Measurements from ENCODE around the gene ENTR1.

Gene ENTR1

DNA sequence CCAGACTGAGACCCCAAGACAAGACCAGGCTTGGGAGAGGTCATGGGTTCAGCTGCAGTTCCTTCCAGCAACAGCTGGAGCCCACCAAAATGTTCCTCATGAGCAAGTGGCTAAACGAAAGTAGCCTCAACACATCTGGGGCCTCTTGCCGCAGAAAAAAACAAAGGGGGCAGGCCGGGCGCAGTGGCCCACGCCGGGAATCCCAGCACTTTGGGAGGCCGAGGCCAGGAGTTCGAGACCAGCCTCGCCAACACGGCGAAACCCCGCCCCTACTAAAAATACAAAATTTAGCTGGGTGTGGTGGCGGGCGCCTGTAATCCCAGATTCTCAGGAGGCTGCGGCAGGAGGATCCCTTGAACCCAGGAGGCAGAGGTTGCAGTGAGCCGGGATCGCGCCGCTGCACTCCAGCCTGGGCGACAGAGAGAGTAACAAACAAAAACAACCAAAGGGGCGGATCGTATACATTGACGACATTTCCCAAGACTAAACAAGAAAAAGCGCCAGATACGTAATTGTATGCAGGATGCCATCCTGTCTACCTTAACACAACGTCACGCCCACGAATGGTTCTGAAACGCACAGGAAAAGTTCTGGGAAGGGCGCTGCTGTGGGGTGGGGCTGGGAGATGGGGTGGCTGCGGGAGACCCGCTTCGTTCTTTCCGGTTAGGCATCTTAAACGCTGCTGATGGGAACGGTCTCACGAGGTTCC, 27.6 kb upstream of the ENTR1 start:
- DNase-seq (ENCODE audit: insufficient read length) (no peak), FAIRE-seq (peak; percentile 17)
- TF ChIP-seq TAF1 (IDR thresholded peaks at IDR 0.05; ENCODE audit: borderline replicate concordance, low read depth, low read length) (no peak), POLR2A (IDR thresholded peaks at IDR 0.05; ENCODE audit: low read depth, low read length) (no peak), POLR2AphosphoS5 (IDR thresholded peaks at IDR 0.05; ENCODE audit: low read depth, low read length) (no peak)

DNA sequence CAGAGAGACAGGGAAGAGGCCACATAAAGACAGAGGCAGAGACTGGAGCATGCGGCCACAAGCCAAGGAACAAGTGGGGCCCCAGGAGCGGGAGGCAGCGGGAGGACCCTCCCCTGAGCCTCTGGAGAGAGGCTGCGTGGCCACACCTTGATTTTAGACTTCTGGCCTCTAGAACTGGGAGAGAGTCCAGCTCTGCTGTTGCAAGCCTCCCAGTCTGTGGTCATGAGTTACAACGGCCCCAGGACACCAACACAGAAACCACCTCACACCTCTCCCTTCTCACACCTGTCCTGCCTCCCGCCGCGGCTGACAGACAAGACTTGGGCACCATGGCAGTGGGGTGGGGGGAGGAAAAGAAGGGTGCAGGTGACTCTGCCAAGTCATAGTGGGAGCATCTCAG, 27.0 kb upstream of the ENTR1 start:
- TF ChIP-seq POLR2A (IDR thresholded peaks at IDR 0.05; ENCODE audit: low read depth, low read length) (no peak), POLR2AphosphoS5 (IDR thresholded peaks at IDR 0.05; ENCODE audit: low read depth, low read length) (no peak), TAF1 (IDR thresholded peaks at IDR 0.05; ENCODE audit: borderline replicate concordance, low read depth, low read length) (no peak)
- no peak for FAIRE-seq
- no peak for DNase-seq (ENCODE audit: insufficient read length)

DNA sequence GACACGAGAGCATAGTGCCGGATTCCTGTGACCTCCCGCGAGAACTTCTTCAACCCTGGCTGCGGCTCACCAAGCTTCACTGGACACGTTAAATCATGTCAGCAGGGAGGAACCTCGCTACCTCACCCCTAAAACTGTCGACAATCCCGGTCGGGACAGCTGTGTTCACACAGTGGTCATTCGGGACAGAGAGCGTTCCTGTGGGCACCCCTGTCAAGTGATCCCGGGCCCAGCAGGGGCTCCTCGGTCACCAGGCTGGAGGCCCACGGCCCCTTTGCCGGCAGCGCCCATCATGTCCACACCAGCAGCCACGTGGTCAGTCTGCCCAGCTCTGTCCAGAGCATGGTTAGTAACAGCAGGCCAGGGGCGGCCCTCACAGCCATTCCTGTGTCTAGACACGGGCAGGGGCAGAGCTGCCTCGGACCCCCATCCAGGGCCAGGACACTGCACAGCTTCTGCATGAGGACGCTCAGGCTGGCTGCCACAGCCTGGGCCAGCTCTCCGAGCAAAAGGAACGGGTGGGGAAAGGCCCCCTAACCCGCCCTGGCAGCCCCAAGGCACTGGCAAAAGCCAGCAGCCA, 25.7 kb upstream of the ENTR1 start:
- DNase-seq (ENCODE audit: insufficient read length) (no peak), FAIRE-seq (no peak)
- TF ChIP-seq POLR2AphosphoS5 (IDR thresholded peaks at IDR 0.05; ENCODE audit: low read depth, low read length) (no peak), POLR2A (IDR thresholded peaks at IDR 0.05; ENCODE audit: low read depth, low read length) (no peak), TAF1 (IDR thresholded peaks at IDR 0.05; ENCODE audit: borderline replicate concordance, low read depth, low read length) (no peak)

DNA sequence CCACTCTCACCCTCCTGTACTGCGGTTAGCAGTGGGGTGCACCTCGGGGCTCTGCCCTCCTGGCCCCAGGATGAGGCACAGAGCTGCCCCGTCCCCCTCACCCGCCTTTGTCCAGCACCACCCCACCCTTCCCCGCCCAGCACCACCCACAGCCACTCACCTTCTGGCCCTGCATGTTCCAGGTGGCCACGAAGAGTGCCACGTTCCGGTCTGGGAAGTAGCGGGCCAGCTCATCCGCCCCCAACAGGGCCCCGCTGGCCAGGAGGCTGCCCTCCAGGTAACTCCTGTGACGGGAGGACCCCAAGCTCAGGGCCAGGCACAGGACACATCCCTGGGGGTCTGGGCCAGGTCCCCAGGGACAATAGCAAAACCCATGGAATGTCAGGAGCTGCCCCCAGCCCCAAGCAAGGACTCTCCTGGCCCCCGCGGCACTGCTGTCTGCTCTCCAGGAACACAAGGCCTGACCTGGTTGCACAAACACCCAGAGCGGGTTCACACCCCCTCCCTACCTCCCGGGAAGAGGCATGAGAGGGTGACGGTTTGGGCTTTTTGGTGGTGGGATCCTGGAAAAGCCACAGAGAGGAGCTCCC, 24.3 kb upstream of the ENTR1 start:
- FAIRE-seq (no peak), DNase-seq (ENCODE audit: insufficient read length) (no peak)
- no peak for TF ChIP-seq TAF1 (IDR thresholded peaks at IDR 0.05; ENCODE audit: borderline replicate concordance, low read depth, low read length)
- no peak for TF ChIP-seq POLR2AphosphoS5 (IDR thresholded peaks at IDR 0.05; ENCODE audit: low read depth, low read length)
- no peak for TF ChIP-seq POLR2A (IDR thresholded peaks at IDR 0.05; ENCODE audit: low read depth, low read length)

DNA sequence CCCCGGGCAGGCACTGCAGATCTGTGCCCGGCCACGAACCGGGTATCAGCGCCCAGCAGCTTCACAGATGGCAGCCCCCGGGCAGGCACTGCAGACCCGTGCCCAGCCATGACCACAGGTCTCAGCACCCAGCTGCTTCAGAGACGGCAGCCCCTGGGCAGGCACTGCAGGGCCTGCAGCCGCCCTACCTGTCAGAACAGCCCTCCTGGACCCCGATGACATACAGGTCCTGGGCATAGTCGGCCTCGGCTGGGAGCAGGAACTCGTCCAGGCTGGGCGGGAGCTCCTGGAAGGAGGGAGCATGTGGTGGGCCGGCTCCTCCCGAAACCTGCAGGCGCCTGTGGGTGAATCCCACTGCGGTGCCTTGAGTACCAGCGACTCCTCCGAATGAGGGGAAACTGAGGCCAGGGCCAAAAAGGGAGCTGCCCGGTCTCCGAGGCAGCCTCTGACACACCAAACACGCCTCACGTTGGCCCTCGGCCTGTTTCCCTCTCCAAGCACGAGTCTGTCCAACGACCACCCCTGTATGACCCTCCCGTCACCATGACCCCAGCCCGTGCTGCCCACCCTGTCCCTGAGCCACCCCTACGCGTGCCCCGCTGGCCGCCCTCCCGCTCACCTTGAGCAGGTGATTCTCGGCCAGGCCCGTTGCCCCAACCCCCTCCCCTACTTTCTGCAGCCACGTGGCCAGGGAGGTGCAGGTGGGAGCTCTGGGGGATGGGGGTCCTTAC, 23.6 kb upstream of the ENTR1 start:
- DNase-seq (ENCODE audit: insufficient read length): no peak
- no peak for FAIRE-seq
- TF ChIP-seq POLR2AphosphoS5 (IDR thresholded peaks at IDR 0.05; ENCODE audit: low read depth, low read length) (no peak), TAF1 (IDR thresholded peaks at IDR 0.05; ENCODE audit: borderline replicate concordance, low read depth, low read length) (no peak), POLR2A (IDR thresholded peaks at IDR 0.05; ENCODE audit: low read depth, low read length) (no peak)

DNA sequence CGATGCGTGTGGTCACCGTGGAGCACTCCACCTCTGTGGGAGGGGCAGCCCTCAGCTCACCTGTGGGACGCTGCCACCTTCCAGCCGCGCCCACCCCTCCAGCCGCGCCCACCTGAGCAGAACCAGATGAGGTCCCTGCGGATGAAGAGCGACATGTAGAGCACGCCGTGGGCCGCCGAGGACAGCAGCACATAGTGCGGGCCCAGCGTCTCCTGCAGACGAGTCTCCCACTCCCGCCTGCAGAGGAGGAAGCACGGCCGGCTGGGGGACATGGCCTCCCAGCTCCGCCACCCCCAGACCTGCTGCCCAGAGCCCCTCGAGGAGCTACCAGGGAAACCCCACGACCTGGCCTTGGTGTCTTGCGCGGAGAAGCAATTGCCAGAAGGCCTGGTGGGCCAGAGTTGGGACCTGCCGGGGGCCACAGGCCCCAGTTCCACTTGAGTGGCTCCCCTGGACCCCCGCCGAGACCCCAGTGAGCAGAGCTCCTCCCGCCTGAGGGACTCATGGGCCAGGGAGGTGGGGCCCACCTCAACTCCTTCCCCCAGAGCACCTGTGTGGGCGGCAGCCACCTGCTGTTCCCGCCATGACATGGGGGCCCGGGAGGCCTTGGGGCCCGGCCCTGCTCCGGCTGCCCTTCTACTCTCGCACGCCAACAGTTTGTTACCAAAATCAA, 22.8 kb upstream of the ENTR1 start:
- DNase-seq (ENCODE audit: insufficient read length) (no peak), FAIRE-seq (no peak)
- TF ChIP-seq POLR2A (IDR thresholded peaks at IDR 0.05; ENCODE audit: low read depth, low read length) (no peak), POLR2AphosphoS5 (IDR thresholded peaks at IDR 0.05; ENCODE audit: low read depth, low read length) (no peak), TAF1 (IDR thresholded peaks at IDR 0.05; ENCODE audit: borderline replicate concordance, low read depth, low read length) (no peak)

DNA sequence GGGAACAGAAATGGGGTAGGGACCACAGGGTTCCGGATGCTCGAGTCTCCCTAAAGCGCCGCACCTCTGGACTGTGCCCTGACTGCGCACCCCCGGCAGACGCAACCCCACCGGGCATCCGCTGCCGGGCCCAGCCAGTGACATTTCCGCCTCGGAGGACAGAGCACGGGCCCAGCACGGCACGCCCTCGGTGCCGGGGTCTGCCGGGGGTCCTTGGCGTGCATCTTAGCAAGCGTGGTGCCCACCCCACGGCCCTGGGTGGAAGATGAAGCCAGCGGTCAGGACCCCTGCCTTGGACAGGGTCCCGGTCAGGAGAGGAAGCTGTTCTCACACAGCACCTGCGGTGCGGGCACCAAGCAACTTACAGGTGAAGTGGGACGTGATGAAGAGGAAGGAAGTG, 22.2 kb upstream of the ENTR1 start:
- no peak for TF ChIP-seq TAF1 (IDR thresholded peaks at IDR 0.05; ENCODE audit: borderline replicate concordance, low read depth, low read length)
- FAIRE-seq: no peak
- no peak for DNase-seq (ENCODE audit: insufficient read length)

DNA sequence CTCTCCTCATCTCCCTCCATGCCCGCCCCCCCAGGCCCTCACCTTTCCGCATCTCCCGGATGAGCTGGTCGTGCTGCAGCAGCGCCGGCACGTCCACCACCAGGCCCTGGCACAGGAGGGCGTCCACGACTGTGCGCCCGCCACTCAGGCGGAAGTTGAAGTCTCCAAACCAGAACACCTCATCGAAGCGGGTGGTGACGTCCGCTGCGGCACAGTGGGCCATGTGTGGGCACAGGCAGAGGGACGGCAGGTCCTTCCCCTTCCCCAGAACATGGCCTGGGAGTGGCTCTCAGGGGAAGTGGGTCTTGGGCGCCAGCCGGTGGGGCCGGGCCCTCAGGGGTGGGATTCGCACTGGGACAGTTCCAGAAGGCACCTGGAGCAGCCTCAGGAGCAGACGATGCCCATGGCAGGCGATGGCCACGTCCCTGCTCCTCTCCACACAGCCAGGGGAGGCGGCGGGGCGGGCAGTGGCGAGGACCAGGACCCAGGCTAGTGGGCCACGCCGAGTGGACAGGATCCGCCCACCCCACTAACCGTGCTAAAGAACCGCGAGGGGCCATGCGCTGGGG, 21.5 kb upstream of the ENTR1 start:
- FAIRE-seq (no peak), DNase-seq (ENCODE audit: insufficient read length) (no peak)
- TF ChIP-seq POLR2A (IDR thresholded peaks at IDR 0.05; ENCODE audit: low read depth, low read length) (no peak), POLR2AphosphoS5 (IDR thresholded peaks at IDR 0.05; ENCODE audit: low read depth, low read length) (no peak), TAF1 (IDR thresholded peaks at IDR 0.05; ENCODE audit: borderline replicate concordance, low read depth, low read length) (no peak)

DNA sequence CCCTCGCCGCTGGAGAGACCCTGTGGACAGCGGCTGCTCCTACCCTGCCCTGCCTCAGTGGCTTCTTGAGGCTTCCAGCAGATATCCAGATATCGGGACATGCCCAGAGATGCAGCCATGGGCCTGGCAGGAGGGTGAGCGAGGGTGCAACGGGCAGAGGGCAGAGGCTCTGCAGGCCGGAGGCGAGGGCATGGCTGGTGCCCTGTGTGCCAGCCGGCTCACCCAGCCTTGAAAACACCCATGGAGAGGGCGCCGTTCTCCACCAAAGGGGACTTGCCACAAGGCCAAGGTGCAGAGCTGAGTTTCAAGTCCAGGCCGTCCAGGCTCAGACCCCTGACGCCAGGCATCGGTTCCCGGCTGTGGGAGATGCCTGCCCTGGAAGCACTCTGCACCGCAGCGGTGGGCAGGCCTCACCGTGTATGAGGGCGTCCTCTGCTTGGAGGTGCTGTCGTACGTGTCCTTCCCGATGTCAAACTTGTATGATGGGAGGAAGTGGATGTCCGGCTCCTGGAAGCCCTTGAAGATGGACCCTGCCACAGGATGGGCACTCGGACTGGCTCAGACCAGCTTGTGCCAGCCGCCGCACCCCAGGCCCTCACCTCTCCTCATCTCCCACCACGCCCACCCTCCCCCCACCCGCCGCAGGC, 20.3 kb upstream of the ENTR1 start:
- DNase-seq (ENCODE audit: insufficient read length) (no peak), FAIRE-seq (no peak)
- TF ChIP-seq POLR2AphosphoS5 (IDR thresholded peaks at IDR 0.05; ENCODE audit: low read depth, low read length) (no peak), POLR2A (IDR thresholded peaks at IDR 0.05; ENCODE audit: low read depth, low read length) (no peak), TAF1 (IDR thresholded peaks at IDR 0.05; ENCODE audit: borderline replicate concordance, low read depth, low read length) (no peak)

DNA sequence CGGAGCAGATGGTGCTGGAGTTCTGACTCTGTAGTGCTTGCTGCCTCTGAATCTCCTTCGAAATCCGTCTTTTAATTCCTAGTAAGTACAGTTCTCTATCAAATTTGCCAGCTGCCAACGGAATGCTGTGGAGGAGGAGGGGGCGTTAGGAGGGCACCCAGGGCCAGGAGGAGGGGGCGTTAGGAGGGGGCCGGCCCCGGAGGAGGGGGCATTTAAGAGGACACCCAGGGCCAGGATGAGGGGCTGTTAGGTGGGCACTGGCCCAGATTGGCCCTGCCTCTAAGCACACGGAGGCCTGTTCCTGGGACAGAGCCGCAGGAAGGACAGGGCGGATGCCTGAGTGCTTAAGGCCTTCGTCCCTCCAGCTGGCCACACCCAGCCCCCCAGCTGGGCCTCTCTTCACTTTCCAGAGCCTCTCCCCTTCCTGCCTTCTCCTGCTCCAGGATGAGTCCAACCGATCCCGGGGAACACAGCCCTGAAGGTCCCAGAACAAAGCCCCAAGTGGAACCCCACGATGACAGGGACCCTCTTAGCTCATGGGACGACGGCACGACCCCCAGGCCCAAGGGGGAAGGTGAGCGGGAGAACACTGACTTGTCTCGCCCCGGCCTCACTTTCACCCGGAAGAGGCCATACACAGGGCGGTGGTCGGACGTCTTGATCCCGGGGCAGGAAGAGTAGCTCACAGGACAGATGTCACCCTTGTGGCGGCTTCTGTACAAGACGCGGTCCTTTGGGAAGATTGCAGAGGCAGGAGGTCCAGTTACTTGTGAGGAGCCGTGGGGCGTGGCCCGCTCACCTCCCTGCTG, 19.5 kb upstream of the ENTR1 start:
- DNase-seq (ENCODE audit: insufficient read length) (no peak), FAIRE-seq (no peak)
- TF ChIP-seq TAF1 (IDR thresholded peaks at IDR 0.05; ENCODE audit: borderline replicate concordance, low read depth, low read length): no peak
- TF ChIP-seq POLR2A (IDR thresholded peaks at IDR 0.05; ENCODE audit: low read depth, low read length): no peak
- TF ChIP-seq POLR2AphosphoS5 (IDR thresholded peaks at IDR 0.05; ENCODE audit: low read depth, low read length): no peak
